Measurements from ENCODE around the gene TCTA. TPM values are rescaled to one million over a fixed set of nuclear protein-coding genes. Genes with fewer than 3 reads are reported as not detected.
A peak's percentile ranks its signal among the peaks of the same experiment; 100 is the strongest.

The TCTA gene
- total RNA-seq, 4 donors from 2014 or later, result 12.4 to 56.4 (median 40.9) TPM

- H3K4me1 ChIP-seq, result no peaks in the 10 kb centered on the region
- no peaks in the 10 kb centered on the region for H3K9me3 ChIP-seq
- no peak for TF ChIP-seq CTCF (IDR thresholded peaks at IDR 0.05)
- TF ChIP-seq POLR2A (IDR thresholded peaks at IDR 0.05), result no peak
- no peak overlapping the region for H3K27ac ChIP-seq
- no peaks in the 10 kb centered on the region for H3K27me3 ChIP-seq
- no peaks in the 10 kb centered on the region for H3K36me3 ChIP-seq
- DNase-seq, result no peak
- no peak overlapping the region for H3K4me3 ChIP-seq
Measured at GRCh38 chr3:49454898-49455681, 42.9 kb downstream of the TCTA start.

DNA sequence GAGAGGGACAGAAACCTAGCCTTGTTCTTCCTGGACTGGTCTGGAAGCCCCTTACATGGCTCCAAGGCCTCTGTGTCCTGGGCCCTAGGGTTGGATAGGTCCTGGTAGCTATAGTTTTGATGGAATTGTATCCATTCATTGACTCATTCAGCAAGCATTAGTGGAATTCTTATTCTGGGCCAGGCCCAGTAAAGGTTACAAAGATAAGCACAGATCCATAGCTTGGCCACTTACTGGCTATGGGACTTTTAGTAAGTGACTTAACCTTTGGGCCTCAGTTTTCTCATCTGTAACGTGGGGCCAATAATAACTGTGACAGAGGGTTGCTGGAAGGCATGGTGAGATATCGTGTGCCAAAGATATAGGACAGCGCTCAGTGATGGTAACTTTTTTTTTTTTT is 44.2 kb downstream of the TCTA start:
- H3K4me1 ChIP-seq, result peaks cover 0 to 3% (median 0%) of the 10 kb centered on the region in 4 donors
- no peak overlapping the region for H3K4me3 ChIP-seq
- TF ChIP-seq CTCF (IDR thresholded peaks at IDR 0.05), result no peak
- no peak for TF ChIP-seq POLR2A (IDR thresholded peaks at IDR 0.05)
- no peaks in the 10 kb centered on the region for H3K9me3 ChIP-seq
- no peaks in the 10 kb centered on the region for H3K36me3 ChIP-seq
- H3K27me3 ChIP-seq, result no peaks in the 10 kb centered on the region
- no peak overlapping the region for H3K27ac ChIP-seq
- no peak for DNase-seq

- H3K4me1 ChIP-seq, result peaks cover 0 to 8% (median 0%) of the 10 kb centered on the region in 4 donors
- no peak for TF ChIP-seq CTCF (IDR thresholded peaks at IDR 0.05)
- TF ChIP-seq POLR2A (IDR thresholded peaks at IDR 0.05), result no peak
- no peak for DNase-seq
Measured at GRCh38 chr3:49460188-49460890, 48.1 kb downstream of the TCTA start.

GRCh38 chr3:49460956-49461355 is 48.7 kb downstream of the TCTA start:
- TF ChIP-seq POLR2A (IDR thresholded peaks at IDR 0.05) (no peak), CTCF (IDR thresholded peaks at IDR 0.05) (no peak)
- peaks cover 0 to 8% (median 0%) of the 10 kb centered on the region in 4 donors for H3K4me1 ChIP-seq
- H3K27ac ChIP-seq, result no peak overlapping the region

More at GRCh38 chr3:49460188-49460890, 48.1 kb downstream of the TCTA start:
- Histone ChIP-seq H3K36me3 (no peaks in the 10 kb centered on the region), H3K27ac (no peak overlapping the region), H3K4me3 (no peak overlapping the region), H3K9me3 (no peaks in the 10 kb centered on the region), H3K27me3 (no peaks in the 10 kb centered on the region)

DNA sequence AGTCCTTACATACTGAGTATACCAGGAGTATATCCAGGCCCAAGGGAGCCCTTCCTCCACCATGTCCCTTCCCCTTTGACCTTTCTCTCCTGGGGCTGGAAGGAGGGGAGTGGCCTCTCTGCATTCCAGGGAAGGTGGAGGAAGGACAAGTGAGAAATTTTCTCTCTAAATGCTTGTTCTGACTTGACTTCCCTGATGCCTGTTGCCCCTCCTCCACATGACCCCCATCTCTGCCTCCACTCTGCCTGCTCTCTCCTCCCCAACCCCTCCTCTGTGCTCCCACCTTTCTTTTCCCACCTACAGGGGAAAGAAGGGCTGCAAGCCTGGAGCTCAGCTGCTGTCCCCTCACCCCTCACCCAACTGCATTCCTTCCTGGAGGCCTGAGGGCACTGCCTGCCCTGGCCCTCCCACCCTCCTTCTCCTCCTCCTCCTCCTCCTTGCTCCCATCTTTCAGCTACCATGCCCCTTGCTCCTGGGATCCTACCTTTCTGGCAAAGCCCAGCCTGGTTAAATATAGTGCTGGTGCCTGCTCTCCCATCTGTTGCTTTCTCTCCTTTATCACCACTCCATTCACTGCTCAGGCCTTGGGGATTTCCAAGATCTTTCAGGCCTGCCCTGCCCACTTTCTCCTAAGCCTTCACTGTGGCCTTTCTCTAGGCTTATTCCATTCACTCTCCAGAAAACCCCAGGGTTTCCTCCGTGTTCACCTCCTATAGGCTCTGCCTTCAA is 49.4 kb downstream of the TCTA start:
- Histone ChIP-seq H3K4me3 (no peak overlapping the region), H3K4me1 (peaks cover 0 to 8% (median 0%) of the 10 kb centered on the region in 4 donors), H3K27me3 (no peaks in the 10 kb centered on the region), H3K27ac (peak overlapping the region in 1 of 4 donors; percentile 37), H3K9me3 (no peaks in the 10 kb centered on the region), H3K36me3 (no peaks in the 10 kb centered on the region)
- no peak for TF ChIP-seq CTCF (IDR thresholded peaks at IDR 0.05)
- TF ChIP-seq POLR2A (IDR thresholded peaks at IDR 0.05), result no peak
- no peak for DNase-seq

More at GRCh38 chr3:49460956-49461355, 48.7 kb downstream of the TCTA start:
- H3K27me3 ChIP-seq, result no peaks in the 10 kb centered on the region
- H3K9me3 ChIP-seq, result no peaks in the 10 kb centered on the region
- no peaks in the 10 kb centered on the region for H3K36me3 ChIP-seq
- no peak for DNase-seq
- H3K4me3 ChIP-seq, result no peak overlapping the region

All from Peyer's patch (tissue), 4 donors.